Renal cortex interstitium (tissue), 15 donors: Measurements from ENCODE around the gene PSME3. TPM values are rescaled to one million over a fixed set of nuclear protein-coding genes. Genes with fewer than 3 reads are reported as not detected.
A peak's percentile ranks its signal among the peaks of the same experiment; 100 is the strongest.

Experiments used
- DNase-seq, 11 donors: peaks; one replicate each; pipeline ENCODE4 v3.0.0-alpha.2; 2013; ENCODE audit warnings: low read depth in 9 of 11, low spot score in 4 of 11; ENCODE audit errors: extremely low read depth in 1 of 11
- long read RNA-seq, 16 experiments: transcript quantifications; one replicate each; lab custom pipeline, GENCODE V29; 2026
- polyA plus RNA-seq, 3 donors: library from polyadenylated mRNA; unstranded; fragments of 120-200 nt; gene quantifications; one replicate each; pipeline ENCODE4 v1.2.1, GENCODE V29; 2013; ENCODE audit not compliant: insufficient read length in 3 of 3

PSME3 gene, protein sequence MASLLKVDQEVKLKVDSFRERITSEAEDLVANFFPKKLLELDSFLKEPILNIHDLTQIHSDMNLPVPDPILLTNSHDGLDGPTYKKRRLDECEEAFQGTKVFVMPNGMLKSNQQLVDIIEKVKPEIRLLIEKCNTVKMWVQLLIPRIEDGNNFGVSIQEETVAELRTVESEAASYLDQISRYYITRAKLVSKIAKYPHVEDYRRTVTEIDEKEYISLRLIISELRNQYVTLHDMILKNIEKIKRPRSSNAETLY
- 100 to 1,000 TPM in 2 of 3 donors, 10 to 100 TPM in 1; 96.0 to 115 (median 110) TPM for polyA plus RNA-seq
- long read RNA-seq, donor 1, transcript PSME3-210 (11 exons, 998 nt), result major isoform, 13 of 15 reads
- long read RNA-seq, donor 1, partial matches to known transcripts, result 0 of 15 reads
- long read RNA-seq, donor 1, other reads (novel, unspliced or antisense), result 0 of 15 reads
- long read RNA-seq, donor 2, transcript PSME3-210 (11 exons, 998 nt), result major isoform, 12 of 12 reads
- long read RNA-seq, donor 2, partial matches to known transcripts, result 0 of 12 reads
- long read RNA-seq, donor 2, other reads (novel, unspliced or antisense), result 0 of 12 reads
- long read RNA-seq, donor 3, transcript PSME3-210 (11 exons, 998 nt), result major isoform, 17 of 19 reads
- long read RNA-seq, donor 3, partial matches to known transcripts, result 0 of 19 reads
- long read RNA-seq, donor 3, other reads (novel, unspliced or antisense), result 0 of 19 reads
- long read RNA-seq, donor 4, transcript PSME3-210 (11 exons, 998 nt), result major isoform, 12 of 75 reads
- long read RNA-seq, donor 4, partial matches to known transcripts, result 63 of 75 reads
- long read RNA-seq, donor 4, other reads (novel, unspliced or antisense), result 0 of 75 reads
- long read RNA-seq, donor 5, result 0 reads
- long read RNA-seq, donor 6, transcript PSME3-210 (11 exons, 998 nt), result major isoform, 17 of 17 reads
- long read RNA-seq, donor 6, partial matches to known transcripts, result 0 of 17 reads
- long read RNA-seq, donor 6, other reads (novel, unspliced or antisense), result 0 of 17 reads
- long read RNA-seq, donor 7, transcript PSME3-210 (11 exons, 998 nt), result major isoform, 19 of 19 reads
- long read RNA-seq, donor 7, partial matches to known transcripts, result 0 of 19 reads
- long read RNA-seq, donor 7, other reads (novel, unspliced or antisense), result 0 of 19 reads
- long read RNA-seq, donor 8, result 0 reads
- long read RNA-seq, donor 9, transcript PSME3-210 (11 exons, 998 nt), result major isoform, 16 of 64 reads
- long read RNA-seq, donor 9, partial matches to known transcripts, result 48 of 64 reads
- long read RNA-seq, donor 9, other reads (novel, unspliced or antisense), result 0 of 64 reads
- long read RNA-seq, donor 10, transcript PSME3-210 (11 exons, 998 nt), result major isoform, 14 of 14 reads
- long read RNA-seq, donor 10, partial matches to known transcripts, result 0 of 14 reads
- long read RNA-seq, donor 10, other reads (novel, unspliced or antisense), result 0 of 14 reads
- long read RNA-seq, donor 11, transcript PSME3-210 (11 exons, 998 nt), result major isoform, 12 of 21 reads
- long read RNA-seq, donor 11, partial matches to known transcripts, result 9 of 21 reads
- long read RNA-seq, donor 11, other reads (novel, unspliced or antisense), result 0 of 21 reads
- long read RNA-seq, donor 12, transcript PSME3-210 (11 exons, 998 nt), result major isoform, 8 of 8 reads
- long read RNA-seq, donor 12, partial matches to known transcripts, result 0 of 8 reads
- long read RNA-seq, donor 12, other reads (novel, unspliced or antisense), result 0 of 8 reads
- long read RNA-seq, donor 13, result 0 reads
- long read RNA-seq, donor 14, transcript PSME3-210 (11 exons, 998 nt), result major isoform, 24 of 24 reads
- long read RNA-seq, donor 14, partial matches to known transcripts, result 0 of 24 reads
- long read RNA-seq, donor 14, other reads (novel, unspliced or antisense), result 0 of 24 reads
- long read RNA-seq, donor 15, transcript PSME3-210 (11 exons, 998 nt), result major isoform, 8 of 9 reads
- long read RNA-seq, donor 15, partial matches to known transcripts, result 0 of 9 reads
- long read RNA-seq, donor 15, other reads (novel, unspliced or antisense), result 0 of 9 reads
- long read RNA-seq, donor 16, transcript PSME3-210 (11 exons, 998 nt), result major isoform, 41 of 41 reads
- long read RNA-seq, donor 16, partial matches to known transcripts, result 0 of 41 reads
- long read RNA-seq, donor 16, other reads (novel, unspliced or antisense), result 0 of 41 reads

- DNase-seq, result peak; percentile 66 to 89 (median 86)
Observed at GRCh38 chr17:42832934-42833766, at the start of gene PSME3. PSME3 (plus strand) TSS chr17:42833397; CDS start chr17:42833632, 235 bp downstream.

GRCh38 chr17:42783791-42784138 lies 49.4 kb upstream of the PSME3 start:
- no peak for DNase-seq

DNA sequence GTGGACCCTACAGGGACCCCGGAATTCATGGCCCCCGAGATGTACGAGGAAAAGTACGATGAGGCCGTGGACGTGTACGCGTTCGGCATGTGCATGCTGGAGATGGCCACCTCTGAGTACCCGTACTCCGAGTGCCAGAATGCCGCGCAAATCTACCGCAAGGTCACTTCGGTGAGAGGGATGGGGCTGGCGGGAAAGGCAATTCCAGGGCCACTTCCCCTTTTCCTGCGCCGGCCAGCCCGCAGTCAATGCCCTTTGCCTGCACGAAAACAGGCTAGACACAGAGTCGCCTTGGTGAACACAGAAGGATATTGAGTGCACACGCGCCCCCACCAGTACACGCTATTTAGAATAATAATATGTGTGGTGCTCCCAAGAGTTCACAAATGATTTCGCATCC lies 48.8 kb upstream of the PSME3 start:
- DNase-seq, result no peak

GRCh38 chr17:42784811-42785592 lies 48.2 kb upstream of the PSME3 start:
- no peak for DNase-seq

GRCh38 chr17:42787266-42787665 lies 45.9 kb upstream of the PSME3 start:
- DNase-seq, result no peak

- DNase-seq, result no peak
Observed at GRCh38 chr17:42791948-42792347, 41.2 kb upstream of the PSME3 start.

DNA sequence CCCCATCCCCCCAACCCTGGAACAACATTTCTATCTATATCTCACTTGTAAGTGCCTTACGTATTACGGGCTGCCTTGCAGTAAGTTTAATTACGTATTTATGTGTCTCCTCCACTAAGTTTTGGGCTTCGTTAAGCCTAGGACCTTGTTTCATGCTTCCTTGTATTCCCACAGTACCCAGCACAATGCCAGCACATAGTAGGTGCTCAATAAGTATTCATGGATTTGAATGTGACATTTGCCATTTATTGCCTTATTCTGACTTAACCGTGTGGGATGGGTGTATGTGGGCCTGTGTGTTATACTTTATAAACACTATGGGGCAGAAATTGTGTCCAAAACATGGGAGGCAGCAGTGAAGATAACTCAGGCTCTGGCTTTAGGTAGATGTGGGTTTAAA lies 40.7 kb upstream of the PSME3 start:
- no peak for DNase-seq

- DNase-seq, result no peak
Observed at GRCh38 chr17:42795061-42795460, 38.1 kb upstream of the PSME3 start.

DNA sequence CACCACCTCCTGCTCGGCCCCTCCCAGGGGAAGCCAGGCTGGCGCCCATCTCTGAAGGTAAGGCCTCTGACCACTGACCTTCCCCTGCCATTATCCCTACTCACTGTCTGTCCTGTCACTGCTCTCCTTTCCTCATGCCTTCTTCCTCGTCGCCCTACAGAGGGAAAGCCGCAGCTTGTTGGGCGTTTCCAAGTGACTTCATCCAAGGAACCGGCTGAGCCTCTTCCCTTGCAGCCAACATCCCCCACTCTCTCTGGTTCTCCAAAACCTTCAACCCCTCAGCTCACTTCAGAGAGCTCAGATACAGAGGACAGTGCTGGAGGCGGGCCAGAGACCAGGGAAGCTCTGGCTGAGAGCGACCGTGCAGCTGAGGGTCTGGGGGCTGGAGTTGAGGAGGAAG lies 37.7 kb upstream of the PSME3 start:
- no peak for DNase-seq

- DNase-seq, result no peak
Observed at GRCh38 chr17:42796066-42796758, 37.0 kb upstream of the PSME3 start.

DNA sequence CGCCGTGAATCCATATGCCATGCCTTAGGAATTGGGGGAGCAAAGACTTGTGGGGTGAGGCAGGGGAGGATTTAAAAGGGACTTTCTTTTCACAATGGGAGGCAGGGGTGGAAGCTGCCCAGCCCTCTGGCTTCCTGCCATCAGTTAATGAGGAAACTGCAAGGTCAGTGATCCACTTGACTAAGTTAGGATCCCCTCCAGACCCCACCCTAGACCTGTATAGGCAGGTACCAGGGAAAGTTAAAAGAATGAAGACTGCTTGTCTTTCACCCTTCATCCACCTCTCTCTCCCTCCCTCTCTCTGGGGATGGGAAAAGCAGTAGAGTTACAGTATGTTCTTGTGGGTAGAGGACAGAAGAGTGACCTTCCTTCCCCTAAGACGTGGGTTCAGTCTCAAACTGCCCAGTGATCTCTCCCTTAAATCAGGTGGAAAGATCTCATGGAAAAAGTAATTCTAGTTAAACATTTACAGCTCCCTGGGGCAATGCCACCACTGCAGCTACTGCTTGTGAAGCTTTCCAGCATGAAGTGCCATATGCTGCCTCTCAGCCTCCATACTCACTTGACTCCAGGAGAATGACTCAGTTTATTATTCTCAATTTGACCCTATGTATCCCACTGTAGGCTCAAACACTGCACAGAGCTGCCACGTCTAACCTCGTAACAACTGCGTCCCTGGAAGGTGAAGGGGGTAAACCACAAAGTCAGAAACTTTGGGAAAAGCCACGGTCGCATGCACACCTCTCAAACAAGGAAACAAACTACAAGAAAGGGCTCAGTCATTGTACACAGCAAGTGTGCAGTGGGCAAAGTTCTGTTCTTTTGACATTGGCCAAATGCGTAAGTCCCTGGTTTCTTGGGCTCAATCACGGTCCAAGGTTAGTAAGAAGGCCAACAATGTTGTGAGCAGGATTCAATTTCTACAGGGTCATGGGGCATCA lies 35.9 kb upstream of the PSME3 start:
- DNase-seq, result peak in 3 of 11 donors; percentile 63 to 68 (median 65)

DNA sequence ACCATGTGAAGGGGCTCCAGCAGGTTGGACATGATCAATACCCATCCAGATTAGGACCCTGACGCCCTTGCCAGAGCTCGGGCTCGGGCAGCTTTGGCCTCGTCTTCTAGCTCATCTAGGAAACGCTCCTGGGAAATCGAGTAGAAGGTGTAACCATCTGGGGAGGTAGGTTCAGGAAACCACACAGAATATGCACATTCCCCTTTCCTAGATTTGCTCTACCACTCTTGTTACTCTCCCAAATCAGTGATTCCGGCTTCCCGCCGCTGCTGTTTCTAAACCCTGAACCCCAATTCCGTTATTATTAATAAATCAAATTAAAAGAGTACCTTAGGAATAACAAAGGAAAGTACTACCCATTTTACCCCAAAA lies 35.2 kb upstream of the PSME3 start:
- no peak for DNase-seq

- peak; percentile 63 to 84 (median 75) for DNase-seq
Observed at GRCh38 chr17:42798383-42799380, 34.5 kb upstream of the PSME3 start, which contains the start of the genes CNTD1 and COA3. CNTD1 (plus strand) TSS chr17:42798861; CDS start chr17:42799068, 207 bp downstream. COA3 (minus strand) TSS chr17:42798704; CDS start chr17:42798681, 23 bp downstream.
